GM23338 (cell line): ENCODE results near the gene POLE. TPM values are rescaled to one million over a fixed set of nuclear protein-coding genes. Genes with fewer than 3 reads are reported as not detected.

Experiments
- ATAC-seq: fragments of 200-7000 bp; cut with Tn5 transposase; 3 replicates; pipeline ENCODE4 v1.9.1; 2020
- DNase-seq: peaks from one replicate; pipeline ENCODE4 v3.0.0-alpha.2; 2015; ENCODE audit warnings: low spot score
- H2AFZ ChIP-seq: fragments of 200-600 bp; sonication (generic); 2 replicates; pipeline ENCODE4 v1.8.0; 2016; ENCODE audit warnings: antibody characterized with exemption, mild to moderate bottlenecking, moderate library complexity
- H3F3A ChIP-seq: fragments of 200-600 bp; sonication (generic); replicated peaks from 2 replicates; pipeline ENCODE4 v1.8.0; 2017; ENCODE audit warnings: antibody characterized with exemption, mixed run types, low read depth
- H3K27ac ChIP-seq: fragments of 200-600 bp; sonication (generic); 2 replicates; pipeline ENCODE4 v1.6.1; 2016; ENCODE audit warnings: low read depth
- H3K27me3 ChIP-seq: fragments of 200-600 bp; sonication (generic); 2 replicates; pipeline ENCODE4 v1.8.0; 2016; ENCODE audit warnings: mild to moderate bottlenecking, mixed run types, moderate library complexity; ENCODE audit not compliant: insufficient read depth
- H3K36me3 ChIP-seq: fragments of 200-600 bp; sonication (generic); 2 replicates; pipeline ENCODE4 v1.8.0; 2016; ENCODE audit warnings: mild to moderate bottlenecking; ENCODE audit not compliant: insufficient read depth
- H3K4me1 ChIP-seq: fragments of 200-600 bp; sonication (generic); 2 replicates; pipeline ENCODE4 v1.8.0; 2016; ENCODE audit warnings: mild to moderate bottlenecking, moderate library complexity; ENCODE audit not compliant: insufficient read depth
- H3K4me2 ChIP-seq: fragments of 200-600 bp; sonication (generic); 2 replicates; pipeline ENCODE4 v1.7.1; 2017; ENCODE audit warnings: mixed run types
- H3K4me3 ChIP-seq: fragments of 200-600 bp; sonication (generic); 2 replicates; pipeline ENCODE4 v1.6.1; 2016; ENCODE audit warnings: mixed run types
- H3K79me2 ChIP-seq: fragments of 200-600 bp; sonication (generic); replicated peaks from 2 replicates; pipeline ENCODE4 v1.8.0; 2017; ENCODE audit warnings: mild to moderate bottlenecking; ENCODE audit not compliant: insufficient read depth
- H3K9me2 ChIP-seq: fragments of 200-600 bp; sonication (generic); 2 replicates; pipeline ENCODE4 v1.8.0; 2017; ENCODE audit not compliant: insufficient read depth
- H4K20me1 ChIP-seq: fragments of 200-600 bp; sonication (generic); replicated peaks from 2 replicates; pipeline ENCODE4 v1.8.0; 2017; ENCODE audit warnings: mild to moderate bottlenecking; ENCODE audit not compliant: insufficient read depth
- H3K27ac Mint-ChIP-seq: 2 replicates; pipeline ENCODE4 v1.8.0; 2020; ENCODE audit warnings: inconsistent platforms, mild to moderate bottlenecking, moderate library complexity, mixed read lengths
- H3K27me3 Mint-ChIP-seq: 3 replicates; pipeline ENCODE4 v1.8.0; 2022; ENCODE audit warnings: low read depth, mild to moderate bottlenecking, moderate library complexity, mixed read lengths, inconsistent platforms; ENCODE audit not compliant: insufficient read depth, poor library complexity
- H3K36me3 Mint-ChIP-seq: 3 replicates; pipeline ENCODE4 v1.8.0; 2021; ENCODE audit warnings: low read depth, mild to moderate bottlenecking, inconsistent platforms, moderate library complexity, mixed read lengths
- H3K4me1 Mint-ChIP-seq: 3 replicates; pipeline ENCODE4 v1.8.0; 2020; ENCODE audit warnings: mild to moderate bottlenecking, inconsistent platforms, mixed read lengths
- H3K4me3 Mint-ChIP-seq: 3 replicates; pipeline ENCODE4 v1.8.0; 2021; ENCODE audit warnings: moderate library complexity, mild to moderate bottlenecking, inconsistent platforms, mixed read lengths
- H3K9me3 Mint-ChIP-seq: 3 replicates; pipeline ENCODE4 v1.8.0; 2020; ENCODE audit warnings: moderate library complexity, mild to moderate bottlenecking, inconsistent platforms, mixed read lengths
- CREB1 ChIP-seq: fragments of 250-450 bp; sonication (Bioruptor Pico); IDR thresholded peaks from 2 replicates; pipeline ENCODE4 v1.5.0; 2020; ENCODE audit warnings: low read depth, mild to moderate bottlenecking, moderate library complexity
- EZH2phosphoT487 ChIP-seq: fragments of 200-600 bp; sonication (generic); IDR thresholded peaks from one replicate; pipeline ENCODE4 v1.8.1; 2018; ENCODE audit warnings: antibody characterized with exemption; ENCODE audit not compliant: unreplicated experiment
- JUNB ChIP-seq: IDR thresholded peaks from one replicate; pipeline ENCODE4 v1.6.1; 2016; ENCODE audit warnings: antibody characterized with exemption; ENCODE audit not compliant: unreplicated experiment
- NANOG ChIP-seq: IDR thresholded peaks from 2 replicates; pipeline ENCODE4 v1.6.1; 2016; ENCODE audit warnings: antibody characterized with exemption, borderline replicate concordance
- POLR2AphosphoS5 ChIP-seq: IDR thresholded peaks from 2 replicates; pipeline ENCODE4 v1.6.1; 2016; ENCODE audit warnings: antibody characterized with exemption, low read depth
- STAT1 ChIP-seq: IDR thresholded peaks from one replicate; pipeline ENCODE4 v1.6.1; 2016; ENCODE audit warnings: antibody characterized with exemption; ENCODE audit not compliant: unreplicated experiment
- ZNF114 ChIP-seq: fragments of 250-450 bp; sonication (Bioruptor Pico); IDR thresholded peaks from 2 replicates; pipeline ENCODE4 v1.5.0; 2020; ENCODE audit warnings: mild to moderate bottlenecking, moderate library complexity
- polyA plus RNA-seq: library from polyadenylated mRNA; unstranded; fragments of >200 nt; fragmentation: Nextera tagmentation; extraction: Ambion mirVana; gene quantifications from 2 replicates; pipeline ENCODE4 v1.2.1, GENCODE V29; 2016
- total RNA-seq: library from RNA; depleted of rRNA; stranded (reverse); fragments of >200 nt; shearing (Covaris generic); gene quantifications from 2 replicates; pipeline ENCODE4 v1.2.3, GENCODE V29; 2014
- TF ChIP-seq, protein P1 (sequence below), 2 experiments: fragments of 200-600 bp in 1 of 2; sonication (generic) in 1 of 2; conservative IDR thresholded peaks; 2 replicates each; pipeline versions ENCODE4 v1.5.1 to v1.6.1; 2016 to 2017; ENCODE audit warnings: antibody characterized with exemption in 2 of 2, low read depth in 2 of 2, mild to moderate bottlenecking in 2 of 2, moderate library complexity in 1 of 2
- TF ChIP-seq, protein P2 (sequence below): fragments of 250-450 bp; sonication (Bioruptor Pico); IDR thresholded peaks from 2 replicates; pipeline ENCODE4 v1.5.0; 2020; ENCODE audit warnings: mild to moderate bottlenecking, moderate library complexity

Gene POLE
- total and polyA plus RNA-seq, 2 experiments from 2014 or later, result 33.6 to 125 TPM

DNA sequence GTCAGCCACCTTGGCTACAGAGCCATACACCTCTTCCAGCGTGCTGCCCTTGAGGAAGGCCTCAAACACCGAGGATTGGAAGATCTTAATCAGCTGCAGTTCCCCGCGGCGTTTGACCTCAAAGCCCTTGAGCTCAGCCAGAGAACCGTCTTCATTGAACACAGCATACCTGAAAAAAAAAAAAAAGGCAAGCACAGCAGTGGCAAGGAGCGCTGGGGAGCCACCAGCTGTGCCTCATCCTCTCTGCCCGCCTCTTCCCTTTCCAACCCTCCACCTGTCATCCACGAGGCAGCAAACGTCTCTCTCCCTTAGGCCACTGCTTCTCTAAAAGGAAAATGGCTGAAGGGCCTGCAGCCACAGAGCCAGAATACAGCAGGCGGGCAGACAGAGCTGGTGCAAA, 26.1 kb downstream of the POLE start:
- Histone ChIP-seq H2AFZ (no peak overlapping the region), H4K20me1 (peaks cover 6% of the 10 kb centered on the region), H3K4me3 (no peak overlapping the region), H3K36me3 (peaks cover 63% of the 10 kb centered on the region), H3K4me2 (no peak overlapping the region), H3K79me2 (no peaks in the 10 kb centered on the region), H3K9me2 (no peaks in the 10 kb centered on the region), H3K4me1 (no peaks in the 10 kb centered on the region), H3F3A (0 out of 2 replicates have a peak, but pooled peaks cover 12% of the 10 kb centered on the region), H3K27me3 (no peaks in the 10 kb centered on the region), H3K27ac (no peak overlapping the region)
- H3K9me3 Mint-ChIP-seq, result no peaks in the 10 kb centered on the region
- peaks cover 2% of the 10 kb centered on the region for H3K27me3 Mint-ChIP-seq
- H3K36me3 Mint-ChIP-seq, result peaks cover 96% of the 10 kb centered on the region
- DNase-seq (no peak), ATAC-seq (no peak)
- no peak for TF ChIP-seq CREB1 (CRISPR knock-in tag)
- TF ChIP-seq, protein P1, sequence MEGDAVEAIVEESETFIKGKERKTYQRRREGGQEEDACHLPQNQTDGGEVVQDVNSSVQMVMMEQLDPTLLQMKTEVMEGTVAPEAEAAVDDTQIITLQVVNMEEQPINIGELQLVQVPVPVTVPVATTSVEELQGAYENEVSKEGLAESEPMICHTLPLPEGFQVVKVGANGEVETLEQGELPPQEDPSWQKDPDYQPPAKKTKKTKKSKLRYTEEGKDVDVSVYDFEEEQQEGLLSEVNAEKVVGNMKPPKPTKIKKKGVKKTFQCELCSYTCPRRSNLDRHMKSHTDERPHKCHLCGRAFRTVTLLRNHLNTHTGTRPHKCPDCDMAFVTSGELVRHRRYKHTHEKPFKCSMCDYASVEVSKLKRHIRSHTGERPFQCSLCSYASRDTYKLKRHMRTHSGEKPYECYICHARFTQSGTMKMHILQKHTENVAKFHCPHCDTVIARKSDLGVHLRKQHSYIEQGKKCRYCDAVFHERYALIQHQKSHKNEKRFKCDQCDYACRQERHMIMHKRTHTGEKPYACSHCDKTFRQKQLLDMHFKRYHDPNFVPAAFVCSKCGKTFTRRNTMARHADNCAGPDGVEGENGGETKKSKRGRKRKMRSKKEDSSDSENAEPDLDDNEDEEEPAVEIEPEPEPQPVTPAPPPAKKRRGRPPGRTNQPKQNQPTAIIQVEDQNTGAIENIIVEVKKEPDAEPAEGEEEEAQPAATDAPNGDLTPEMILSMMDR (conservative IDR thresholded peaks at IDR 0.05; ENCODE audit: low read depth in 2 of 2), result no peak
- no peak for TF ChIP-seq ZNF114 (CRISPR knock-in tag)
- TF ChIP-seq, protein P2, sequence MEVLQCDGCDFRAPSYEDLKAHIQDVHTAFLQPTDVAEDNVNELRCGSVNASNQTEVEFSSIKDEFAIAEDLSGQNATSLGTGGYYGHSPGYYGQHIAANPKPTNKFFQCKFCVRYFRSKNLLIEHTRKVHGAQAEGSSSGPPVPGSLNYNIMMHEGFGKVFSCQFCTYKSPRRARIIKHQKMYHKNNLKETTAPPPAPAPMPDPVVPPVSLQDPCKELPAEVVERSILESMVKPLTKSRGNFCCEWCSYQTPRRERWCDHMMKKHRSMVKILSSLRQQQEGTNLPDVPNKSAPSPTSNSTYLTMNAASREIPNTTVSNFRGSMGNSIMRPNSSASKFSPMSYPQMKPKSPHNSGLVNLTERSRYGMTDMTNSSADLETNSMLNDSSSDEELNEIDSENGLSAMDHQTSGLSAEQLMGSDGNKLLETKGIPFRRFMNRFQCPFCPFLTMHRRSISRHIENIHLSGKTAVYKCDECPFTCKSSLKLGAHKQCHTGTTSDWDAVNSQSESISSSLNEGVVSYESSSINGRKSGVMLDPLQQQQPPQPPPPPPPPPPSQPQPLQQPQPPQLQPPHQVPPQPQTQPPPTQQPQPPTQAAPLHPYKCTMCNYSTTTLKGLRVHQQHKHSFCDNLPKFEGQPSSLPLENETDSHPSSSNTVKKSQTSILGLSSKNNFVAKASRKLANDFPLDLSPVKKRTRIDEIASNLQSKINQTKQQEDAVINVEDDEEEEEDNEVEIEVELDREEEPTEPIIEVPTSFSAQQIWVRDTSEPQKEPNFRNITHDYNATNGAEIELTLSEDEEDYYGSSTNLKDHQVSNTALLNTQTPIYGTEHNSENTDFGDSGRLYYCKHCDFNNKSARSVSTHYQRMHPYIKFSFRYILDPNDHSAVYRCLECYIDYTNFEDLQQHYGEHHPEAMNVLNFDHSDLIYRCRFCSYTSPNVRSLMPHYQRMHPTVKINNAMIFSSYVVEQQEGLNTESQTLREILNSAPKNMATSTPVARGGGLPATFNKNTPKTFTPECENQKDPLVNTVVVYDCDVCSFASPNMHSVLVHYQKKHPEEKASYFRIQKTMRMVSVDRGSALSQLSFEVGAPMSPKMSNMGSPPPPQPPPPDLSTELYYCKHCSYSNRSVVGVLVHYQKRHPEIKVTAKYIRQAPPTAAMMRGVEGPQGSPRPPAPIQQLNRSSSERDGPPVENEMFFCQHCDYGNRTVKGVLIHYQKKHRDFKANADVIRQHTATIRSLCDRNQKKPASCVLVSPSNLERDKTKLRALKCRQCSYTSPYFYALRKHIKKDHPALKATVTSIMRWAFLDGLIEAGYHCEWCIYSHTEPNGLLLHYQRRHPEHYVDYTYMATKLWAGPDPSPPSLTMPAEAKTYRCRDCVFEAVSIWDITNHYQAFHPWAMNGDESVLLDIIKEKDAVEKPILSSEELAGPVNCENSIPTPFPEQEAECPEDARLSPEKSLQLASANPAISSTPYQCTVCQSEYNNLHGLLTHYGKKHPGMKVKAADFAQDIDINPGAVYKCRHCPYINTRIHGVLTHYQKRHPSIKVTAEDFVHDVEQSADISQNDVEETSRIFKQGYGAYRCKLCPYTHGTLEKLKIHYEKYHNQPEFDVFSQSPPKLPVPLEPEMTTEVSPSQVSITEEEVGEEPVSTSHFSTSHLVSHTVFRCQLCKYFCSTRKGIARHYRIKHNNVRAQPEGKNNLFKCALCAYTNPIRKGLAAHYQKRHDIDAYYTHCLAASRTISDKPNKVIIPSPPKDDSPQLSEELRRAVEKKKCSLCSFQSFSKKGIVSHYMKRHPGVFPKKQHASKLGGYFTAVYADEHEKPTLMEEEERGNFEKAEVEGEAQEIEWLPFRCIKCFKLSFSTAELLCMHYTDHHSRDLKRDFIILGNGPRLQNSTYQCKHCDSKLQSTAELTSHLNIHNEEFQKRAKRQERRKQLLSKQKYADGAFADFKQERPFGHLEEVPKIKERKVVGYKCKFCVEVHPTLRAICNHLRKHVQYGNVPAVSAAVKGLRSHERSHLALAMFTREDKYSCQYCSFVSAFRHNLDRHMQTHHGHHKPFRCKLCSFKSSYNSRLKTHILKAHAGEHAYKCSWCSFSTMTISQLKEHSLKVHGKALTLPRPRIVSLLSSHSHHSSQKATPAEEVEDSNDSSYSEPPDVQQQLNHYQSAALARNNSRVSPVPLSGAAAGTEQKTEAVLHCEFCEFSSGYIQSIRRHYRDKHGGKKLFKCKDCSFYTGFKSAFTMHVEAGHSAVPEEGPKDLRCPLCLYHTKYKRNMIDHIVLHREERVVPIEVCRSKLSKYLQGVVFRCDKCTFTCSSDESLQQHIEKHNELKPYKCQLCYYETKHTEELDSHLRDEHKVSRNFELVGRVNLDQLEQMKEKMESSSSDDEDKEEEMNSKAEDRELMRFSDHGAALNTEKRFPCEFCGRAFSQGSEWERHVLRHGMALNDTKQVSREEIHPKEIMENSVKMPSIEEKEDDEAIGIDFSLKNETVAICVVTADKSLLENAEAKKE (CRISPR knock-in tag), result no peak
- no peak for TF ChIP-seq POLR2AphosphoS5
- no peak for TF ChIP-seq JUNB
- TF ChIP-seq EZH2phosphoT487, result no peak
- no peak for TF ChIP-seq NANOG
- TF ChIP-seq STAT1, result no peak
- H3K4me3 Mint-ChIP-seq, result no peak overlapping the region; the same call in 2 of the 3 replicates
- no peaks in the 10 kb centered on the region for H3K4me1 Mint-ChIP-seq
- H3K27ac Mint-ChIP-seq, result no peak overlapping the region
